Measurements from ENCODE around the gene TGFA.

The TGFA gene

GRCh38 chr2:70461414-70461813, 92.2 kb downstream of the TGFA start:
- DNase-seq (ENCODE audit: low read depth) = no peak
- Histone ChIP-seq H3K36me3 (ENCODE audit: control insufficient read depth, insufficient read depth, low read length, severe bottlenecking) (no peaks in the 10 kb centered on the region), H3K27me3 (replicated peaks; ENCODE audit: control insufficient read depth, insufficient read depth, low read length) (peaks cover 50% of the 10 kb centered on the region), H3K9ac (ENCODE audit: low read length) (no peak overlapping the region), H3K4me1 (ENCODE audit: control insufficient read depth, insufficient read depth, low read length) (no peaks in the 10 kb centered on the region), H3K9me3 (ENCODE audit: control insufficient read depth, low read length) (no peaks in the 10 kb centered on the region), H3K4me3 (ENCODE audit: low read length) (no peak overlapping the region)

- H3K9me3 ChIP-seq (ENCODE audit: control insufficient read depth, low read length) = no peaks in the 10 kb centered on the region
- H3K4me1 ChIP-seq (ENCODE audit: control insufficient read depth, insufficient read depth, low read length) = no peaks in the 10 kb centered on the region
- no peak overlapping the region for H3K4me3 ChIP-seq (ENCODE audit: low read length)
- H3K36me3 ChIP-seq (ENCODE audit: control insufficient read depth, insufficient read depth, low read length, severe bottlenecking) = no peaks in the 10 kb centered on the region
- H3K27me3 ChIP-seq (replicated peaks; ENCODE audit: control insufficient read depth, insufficient read depth, low read length) = peaks cover 57% of the 10 kb centered on the region
- no peak overlapping the region for H3K9ac ChIP-seq (ENCODE audit: low read length)
- no peak for DNase-seq (ENCODE audit: low read depth)
Observed at GRCh38 chr2:70460333-70460732, 93.3 kb downstream of the TGFA start.

- no peak overlapping the region for H3K4me3 ChIP-seq (ENCODE audit: low read length)
- no peaks in the 10 kb centered on the region for H3K36me3 ChIP-seq (ENCODE audit: control insufficient read depth, insufficient read depth, low read length, severe bottlenecking)
- no peaks in the 10 kb centered on the region for H3K9me3 ChIP-seq (ENCODE audit: control insufficient read depth, low read length)
- no peak for DNase-seq (ENCODE audit: low read depth)
- H3K9ac ChIP-seq (ENCODE audit: low read length) = no peak overlapping the region
- H3K27me3 ChIP-seq (replicated peaks; ENCODE audit: control insufficient read depth, insufficient read depth, low read length) = peaks cover 68% of the 10 kb centered on the region
- H3K4me1 ChIP-seq (ENCODE audit: control insufficient read depth, insufficient read depth, low read length) = no peaks in the 10 kb centered on the region
Observed at GRCh38 chr2:70458661-70459060, 95.0 kb downstream of the TGFA start.

GRCh38 chr2:70456585-70457495, 96.8 kb downstream of the TGFA start:
- H3K4me3 ChIP-seq (ENCODE audit: low read length) = no peak overlapping the region
- H3K9me3 ChIP-seq (ENCODE audit: control insufficient read depth, low read length) = no peaks in the 10 kb centered on the region
- no peak overlapping the region for H3K9ac ChIP-seq (ENCODE audit: low read length)
- DNase-seq (ENCODE audit: low read depth) = no peak
- no peaks in the 10 kb centered on the region for H3K36me3 ChIP-seq (ENCODE audit: control insufficient read depth, insufficient read depth, low read length, severe bottlenecking)
- H3K4me1 ChIP-seq (ENCODE audit: control insufficient read depth, insufficient read depth, low read length) = no peaks in the 10 kb centered on the region
- peaks cover 69% of the 10 kb centered on the region for H3K27me3 ChIP-seq (replicated peaks; ENCODE audit: control insufficient read depth, insufficient read depth, low read length)

GRCh38 chr2:70454936-70455544, 98.6 kb downstream of the TGFA start:
- no peak overlapping the region for H3K9ac ChIP-seq (ENCODE audit: low read length)
- H3K4me1 ChIP-seq (ENCODE audit: control insufficient read depth, insufficient read depth, low read length) = no peaks in the 10 kb centered on the region
- DNase-seq (ENCODE audit: low read depth) = no peak
- no peaks in the 10 kb centered on the region for H3K36me3 ChIP-seq (ENCODE audit: control insufficient read depth, insufficient read depth, low read length, severe bottlenecking)
- no peak overlapping the region for H3K4me3 ChIP-seq (ENCODE audit: low read length)
- H3K27me3 ChIP-seq (replicated peaks; ENCODE audit: control insufficient read depth, insufficient read depth, low read length) = peaks cover 55% of the 10 kb centered on the region
- no peaks in the 10 kb centered on the region for H3K9me3 ChIP-seq (ENCODE audit: control insufficient read depth, low read length)

GRCh38 chr2:70450641-70451250, 102.9 kb downstream of the TGFA start:
- Histone ChIP-seq H3K9me3 (ENCODE audit: control insufficient read depth, low read length) (no peaks in the 10 kb centered on the region), H3K36me3 (ENCODE audit: control insufficient read depth, insufficient read depth, low read length, severe bottlenecking) (no peaks in the 10 kb centered on the region), H3K4me1 (ENCODE audit: control insufficient read depth, insufficient read depth, low read length) (no peaks in the 10 kb centered on the region), H3K27me3 (replicated peaks; ENCODE audit: control insufficient read depth, insufficient read depth, low read length) (peaks cover 23% of the 10 kb centered on the region), H3K4me3 (ENCODE audit: low read length) (no peak overlapping the region), H3K9ac (ENCODE audit: low read length) (no peak overlapping the region)
- DNase-seq (ENCODE audit: low read depth) = no peak

GRCh38 chr2:70448041-70448440, 105.6 kb downstream of the TGFA start:
- Histone ChIP-seq H3K9me3 (ENCODE audit: control insufficient read depth, low read length) (no peaks in the 10 kb centered on the region), H3K27me3 (replicated peaks; ENCODE audit: control insufficient read depth, insufficient read depth, low read length) (peaks cover 15% of the 10 kb centered on the region), H3K36me3 (ENCODE audit: control insufficient read depth, insufficient read depth, low read length, severe bottlenecking) (no peaks in the 10 kb centered on the region), H3K4me1 (ENCODE audit: control insufficient read depth, insufficient read depth, low read length) (no peaks in the 10 kb centered on the region), H3K4me3 (ENCODE audit: low read length) (no peak overlapping the region), H3K9ac (ENCODE audit: low read length) (no peak overlapping the region)
- DNase-seq (ENCODE audit: low read depth) = no peak

- H3K9me3 ChIP-seq (ENCODE audit: control insufficient read depth, low read length) = no peaks in the 10 kb centered on the region
- DNase-seq (ENCODE audit: low read depth) = no peak
- no peaks in the 10 kb centered on the region for H3K36me3 ChIP-seq (ENCODE audit: control insufficient read depth, insufficient read depth, low read length, severe bottlenecking)
- no peak overlapping the region for H3K9ac ChIP-seq (ENCODE audit: low read length)
- no peak overlapping the region for H3K4me3 ChIP-seq (ENCODE audit: low read length)
- peaks cover 14% of the 10 kb centered on the region for H3K27me3 ChIP-seq (replicated peaks; ENCODE audit: control insufficient read depth, insufficient read depth, low read length)
- no peaks in the 10 kb centered on the region for H3K4me1 ChIP-seq (ENCODE audit: control insufficient read depth, insufficient read depth, low read length)
Observed at GRCh38 chr2:70443726-70444125, 109.9 kb downstream of the TGFA start.

- no peaks in the 10 kb centered on the region for H3K9me3 ChIP-seq (ENCODE audit: control insufficient read depth, low read length)
- no peaks in the 10 kb centered on the region for H3K36me3 ChIP-seq (ENCODE audit: control insufficient read depth, insufficient read depth, low read length, severe bottlenecking)
- H3K9ac ChIP-seq (ENCODE audit: low read length) = no peak overlapping the region
- H3K4me1 ChIP-seq (ENCODE audit: control insufficient read depth, insufficient read depth, low read length) = no peaks in the 10 kb centered on the region
- H3K27me3 ChIP-seq (replicated peaks; ENCODE audit: control insufficient read depth, insufficient read depth, low read length) = peaks cover 14% of the 10 kb centered on the region
- no peak for DNase-seq (ENCODE audit: low read depth)
- no peak overlapping the region for H3K4me3 ChIP-seq (ENCODE audit: low read length)
Observed at GRCh38 chr2:70443078-70443465, 110.6 kb downstream of the TGFA start.

- no peaks in the 10 kb centered on the region for H3K4me1 ChIP-seq (ENCODE audit: control insufficient read depth, insufficient read depth, low read length)
- peaks cover 9% of the 10 kb centered on the region for H3K27me3 ChIP-seq (replicated peaks; ENCODE audit: control insufficient read depth, insufficient read depth, low read length)
- H3K4me3 ChIP-seq (ENCODE audit: low read length) = no peak overlapping the region
- H3K9ac ChIP-seq (ENCODE audit: low read length) = no peak overlapping the region
- no peaks in the 10 kb centered on the region for H3K9me3 ChIP-seq (ENCODE audit: control insufficient read depth, low read length)
- H3K36me3 ChIP-seq (ENCODE audit: control insufficient read depth, insufficient read depth, low read length, severe bottlenecking) = no peaks in the 10 kb centered on the region
- no peak for DNase-seq (ENCODE audit: low read depth)
Observed at GRCh38 chr2:70442301-70443077, 111.1 kb downstream of the TGFA start.

GRCh38 chr2:70440621-70441020, 113.0 kb downstream of the TGFA start:
- H3K9me3 ChIP-seq (ENCODE audit: control insufficient read depth, low read length) = no peaks in the 10 kb centered on the region
- no peak for DNase-seq (ENCODE audit: low read depth)
- H3K4me3 ChIP-seq (ENCODE audit: low read length) = no peak overlapping the region
- peaks cover 9% of the 10 kb centered on the region for H3K27me3 ChIP-seq (replicated peaks; ENCODE audit: control insufficient read depth, insufficient read depth, low read length)
- H3K36me3 ChIP-seq (ENCODE audit: control insufficient read depth, insufficient read depth, low read length, severe bottlenecking) = no peaks in the 10 kb centered on the region
- no peaks in the 10 kb centered on the region for H3K4me1 ChIP-seq (ENCODE audit: control insufficient read depth, insufficient read depth, low read length)
- no peak overlapping the region for H3K9ac ChIP-seq (ENCODE audit: low read length)

Data from adipocyte (in vitro differentiated cells).